Mononuclear cell (primary cell): ENCODE measurements around the gene IPP. TPM values are rescaled to one million over a fixed set of nuclear protein-coding genes. Genes with fewer than 3 reads are reported as not detected.

Experiments
- H3K27me3 ChIP-seq: 2 replicates; pipeline ENCODE4 v1.6.0; 2011; ENCODE audit warnings: low read length, control low read depth; ENCODE audit not compliant: insufficient read depth
- H3K4me1 ChIP-seq: 2 replicates; pipeline ENCODE4 v1.5.1; 2011; ENCODE audit warnings: mild to moderate bottlenecking, low read length, control low read depth; ENCODE audit not compliant: insufficient read depth
- H3K4me3 ChIP-seq: 2 replicates; pipeline ENCODE4 v1.5.1; 2011; ENCODE audit warnings: mild to moderate bottlenecking, low read length, moderate library complexity
- H3K9me3 ChIP-seq: 2 replicates; pipeline ENCODE4 v1.5.1; 2011; ENCODE audit warnings: low read depth, mild to moderate bottlenecking, control low read depth, low read length
- total RNA-seq: library from RNA; depleted of rRNA; stranded (reverse); fragments of >200 nt; gene quantifications from one replicate; pipeline ENCODE4 v1.2.3, GENCODE V29; 2012

Gene IPP
- total RNA-seq, 1 donor = 2.4 TPM

DNA sequence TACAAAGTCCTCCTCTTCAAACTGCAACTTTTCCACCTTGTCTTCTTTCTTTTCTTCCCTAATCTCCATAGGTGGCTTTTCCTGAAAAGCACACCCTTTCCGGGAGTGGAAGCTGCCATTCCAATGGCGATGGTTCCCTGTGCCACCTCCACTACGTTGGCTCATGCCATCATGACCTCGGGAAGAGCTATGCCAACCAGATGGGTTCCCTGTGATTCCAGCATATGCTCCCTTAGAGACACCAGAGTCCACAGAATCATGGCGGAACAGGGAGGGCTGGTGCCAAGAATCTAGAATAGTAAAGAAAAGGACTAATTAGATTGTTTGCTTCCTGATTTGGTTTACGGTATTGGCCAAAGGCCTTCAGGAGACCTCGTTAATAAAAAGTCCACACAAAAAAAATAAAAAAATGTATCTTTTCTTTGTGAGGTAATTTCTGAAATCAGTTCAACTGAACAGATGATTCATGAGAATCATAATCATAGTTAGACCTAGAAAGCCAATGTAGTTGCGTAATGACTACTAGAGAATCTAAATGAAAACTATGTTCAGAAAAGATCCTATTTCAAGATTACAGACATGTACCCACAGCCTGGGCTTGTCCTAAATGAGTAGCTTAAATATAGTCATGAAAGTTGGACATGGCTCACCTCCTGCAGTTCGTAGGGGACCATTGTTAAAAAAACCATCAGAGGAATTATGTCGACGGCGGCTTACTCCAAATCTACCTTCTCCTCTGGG lies 95.7 kb downstream of the IPP start:
- Histone ChIP-seq H3K9me3 (no peaks in the 10 kb centered on the region), H3K27me3 (no peaks in the 10 kb centered on the region), H3K4me1 (no peaks in the 10 kb centered on the region), H3K4me3 (no peak overlapping the region)

Other genes with a start within 250 kb of the IPP start
- gene PRDX1, start 228.8 kb downstream of the IPP start, total RNA-seq = 27.7 TPM
- 37.3 TPM for gene AKR1A1, start 199.8 kb downstream of the IPP start, total RNA-seq
- 43.1 TPM for gene NASP, start 166.6 kb downstream of the IPP start, total RNA-seq
- gene CCDC17, start 126.6 kb downstream of the IPP start, total RNA-seq = 2.6 TPM
- 141 TPM for gene GPBP1L1, start 64.1 kb downstream of the IPP start, total RNA-seq
- 16.0 TPM for gene TMEM69, start 62.5 kb downstream of the IPP start, total RNA-seq
- gene MAST2, start 53.0 kb upstream of the IPP start, total RNA-seq = 3.9 TPM